HG03039 (cell line): Measurements from ENCODE around the gene NUFIP1.
"Not testable (repeated sequence)": the region's sequence is repeated elsewhere in the genome, so short reads cannot be mapped to it uniquely, and the experiment has no call there.

Experiments used
- ATAC-seq: cut with Tn5 transposase; IDR thresholded peaks from one replicate; pipeline ENCODE4 v1.9.1; 2021; ENCODE audit warnings: mild to moderate bottlenecking, moderate library complexity; ENCODE audit not compliant: unreplicated experiment

NUFIP1 gene

DNA sequence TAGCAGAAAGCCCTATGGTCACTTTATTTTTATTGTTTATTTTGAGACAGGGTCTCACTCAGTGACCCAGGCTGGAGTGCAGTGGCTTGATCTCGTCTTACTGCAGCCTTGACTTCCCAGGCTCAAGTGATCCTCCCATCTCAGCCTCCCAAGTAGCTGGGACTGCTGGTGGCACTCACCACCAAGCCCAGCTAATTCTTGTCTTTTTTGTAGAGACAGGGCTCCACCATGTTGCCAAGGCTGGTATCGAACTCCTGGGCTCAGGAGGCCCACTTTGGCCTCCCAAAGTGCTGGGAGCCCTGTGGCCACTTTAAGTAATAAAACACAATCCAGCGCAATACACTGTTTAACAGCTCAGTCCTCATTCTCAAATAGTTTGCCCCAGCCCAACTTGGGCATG lies 69.3 kb downstream of the NUFIP1 start:
- ATAC-seq: no peak

DNA sequence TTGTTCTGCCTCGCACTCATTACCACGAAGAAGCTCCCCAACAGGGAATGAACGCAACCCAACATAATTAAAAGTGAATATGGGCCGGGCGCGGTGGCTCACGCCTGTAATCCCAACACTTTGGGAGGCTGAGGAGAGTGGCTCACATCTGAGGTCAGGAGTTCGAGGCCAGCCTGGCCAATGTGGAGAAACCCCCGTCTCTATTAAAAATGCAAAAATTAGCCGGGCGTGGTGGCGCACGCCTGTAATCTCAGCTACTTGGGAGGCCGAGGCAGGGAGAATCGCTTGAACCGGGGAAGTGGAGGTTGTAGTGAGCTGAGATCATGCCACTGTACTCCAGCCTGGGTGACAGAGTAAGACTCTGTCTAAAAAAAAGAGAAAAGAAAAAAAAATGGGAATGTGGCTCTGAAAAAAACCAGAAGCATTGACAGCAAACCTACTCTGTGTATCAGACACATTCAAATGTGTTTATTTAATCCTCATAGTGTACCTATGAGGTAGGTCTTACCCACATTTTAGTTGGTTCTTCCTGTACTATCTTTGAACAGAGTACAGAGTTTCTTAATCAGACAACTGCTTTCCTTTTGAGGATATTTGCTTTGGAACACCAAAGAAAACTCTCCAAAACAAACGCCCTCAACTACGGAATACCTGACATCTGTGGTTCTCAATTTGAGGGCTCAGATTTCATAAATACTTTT lies 70.0 kb downstream of the NUFIP1 start:
- no peak for ATAC-seq

DNA sequence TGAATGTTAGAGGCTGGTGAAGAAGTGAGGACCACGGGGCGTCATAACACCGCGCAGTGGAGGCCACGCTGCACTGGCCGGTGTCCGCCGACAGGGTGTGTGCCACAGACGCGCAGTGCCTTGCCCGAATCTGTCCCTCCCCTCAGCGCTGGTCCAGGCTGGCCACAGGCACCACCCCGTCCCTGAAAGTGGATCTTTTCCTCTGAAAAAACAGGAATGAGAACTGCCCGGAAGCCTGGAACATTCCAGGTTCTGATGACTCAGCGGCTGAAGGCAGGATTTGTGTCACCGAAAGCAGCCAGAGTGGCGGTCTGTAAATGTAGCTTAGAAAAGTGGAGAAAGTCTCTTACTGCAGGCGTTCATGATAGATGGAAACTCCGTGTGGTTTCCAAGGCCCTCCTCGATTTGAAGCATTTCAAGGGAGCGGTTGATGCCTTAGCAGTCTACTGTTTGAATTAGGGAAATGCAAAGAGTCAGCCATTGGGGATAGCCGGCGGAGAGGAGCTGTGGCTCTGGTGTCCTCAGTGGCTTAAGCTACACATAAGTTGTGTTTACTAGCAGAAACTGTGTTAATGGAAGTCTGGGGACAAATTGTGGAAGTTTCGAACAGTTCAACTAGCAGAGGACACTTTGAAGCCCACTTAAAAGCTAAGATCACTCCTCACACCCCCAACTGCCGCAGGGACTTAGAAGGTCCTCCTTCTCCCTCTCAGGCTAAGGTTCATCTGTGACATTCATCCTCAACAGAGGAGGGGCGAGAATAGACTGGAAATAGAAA lies 70.8 kb downstream of the NUFIP1 start:
- ATAC-seq: peak; percentile 85

DNA sequence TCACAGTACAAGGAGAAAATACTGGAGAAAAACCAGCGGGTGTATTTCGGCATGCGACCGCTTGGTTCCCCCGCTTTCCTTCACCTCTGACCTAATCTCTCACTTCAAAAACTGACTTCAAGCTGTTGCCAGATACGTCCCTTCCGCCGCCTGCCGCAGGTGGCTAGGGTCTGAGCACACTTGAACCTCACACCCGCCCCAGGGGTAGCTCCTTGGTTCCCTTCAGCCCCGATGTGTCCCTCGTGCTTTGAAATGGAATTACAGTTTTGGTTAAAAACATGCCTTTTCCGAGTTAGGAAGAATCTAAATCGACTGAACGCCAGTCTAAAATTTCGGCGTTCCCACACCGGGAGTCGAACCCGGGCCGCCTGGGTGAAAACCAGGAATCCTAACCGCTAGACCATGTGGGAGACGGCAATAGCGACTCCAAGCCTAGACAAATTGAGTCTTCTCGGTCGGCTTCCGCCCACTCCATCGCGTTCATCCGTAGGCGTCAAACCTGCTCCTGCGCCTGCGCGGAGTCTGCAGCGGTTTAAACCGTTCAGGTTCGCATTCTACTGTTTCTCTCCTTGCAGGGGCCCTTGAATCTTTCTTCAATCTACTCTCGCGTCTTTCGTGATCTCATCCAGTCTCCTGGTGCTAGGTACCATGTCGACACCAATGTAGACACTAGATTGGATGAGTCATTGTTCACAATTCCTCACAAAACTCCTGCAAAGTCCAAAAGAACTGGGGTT lies 71.5 kb downstream of the NUFIP1 start:
- peak; percentile 78 for ATAC-seq

DNA sequence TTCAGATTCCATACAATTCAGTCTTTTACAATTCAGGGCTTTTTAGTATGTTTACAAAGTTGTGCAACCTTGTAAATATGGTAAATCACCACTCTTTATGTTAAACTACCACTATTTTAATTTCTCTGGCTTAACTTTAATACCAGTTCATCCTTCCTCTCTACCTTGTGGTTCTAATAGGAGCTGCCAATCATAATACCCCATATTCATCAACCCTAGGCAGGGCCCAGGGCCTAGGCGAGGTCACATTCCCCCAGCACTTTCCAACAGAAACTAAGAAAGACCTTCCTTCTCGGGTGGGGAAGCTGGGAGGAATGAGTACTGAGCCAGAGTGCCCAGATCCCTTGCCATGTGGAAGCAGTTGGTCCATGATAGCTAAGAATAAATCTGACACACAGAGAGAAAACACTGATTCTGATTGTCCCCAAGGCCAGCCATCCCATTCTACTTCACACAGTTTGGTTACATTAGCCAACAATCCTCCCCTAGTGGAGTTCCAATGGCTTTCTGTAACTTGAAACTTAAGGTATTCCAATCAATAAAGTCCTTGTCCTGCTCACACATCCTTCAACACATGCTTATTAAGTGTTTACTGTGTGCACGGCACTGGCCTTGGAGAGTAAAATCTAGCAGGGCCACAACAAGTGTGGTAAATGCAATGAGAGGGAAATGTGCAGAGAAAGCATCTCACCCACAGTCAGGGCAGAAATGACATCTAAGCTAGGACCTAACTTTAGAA lies 76.8 kb downstream of the NUFIP1 start:
- no peak for ATAC-seq

DNA sequence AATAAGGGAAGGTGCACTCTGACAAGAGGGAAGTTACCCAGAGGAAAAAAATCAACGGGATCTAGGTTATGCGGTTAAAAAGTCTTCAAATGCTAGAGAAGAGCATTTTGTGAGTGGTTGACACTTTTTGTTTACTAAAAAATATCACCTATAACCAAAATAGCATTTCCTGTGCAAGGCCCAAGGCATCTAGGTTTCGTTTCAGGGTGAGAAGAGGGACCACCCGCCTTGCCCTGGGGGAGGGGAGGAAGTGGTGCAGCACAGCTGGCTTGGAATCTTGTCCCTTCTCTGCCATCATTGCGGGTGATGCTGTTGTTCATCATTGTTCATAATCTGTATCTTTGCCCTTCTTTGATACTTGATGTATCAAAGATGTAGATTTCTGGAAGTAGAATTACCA lies 80.6 kb downstream of the NUFIP1 start:
- no peak for ATAC-seq

DNA sequence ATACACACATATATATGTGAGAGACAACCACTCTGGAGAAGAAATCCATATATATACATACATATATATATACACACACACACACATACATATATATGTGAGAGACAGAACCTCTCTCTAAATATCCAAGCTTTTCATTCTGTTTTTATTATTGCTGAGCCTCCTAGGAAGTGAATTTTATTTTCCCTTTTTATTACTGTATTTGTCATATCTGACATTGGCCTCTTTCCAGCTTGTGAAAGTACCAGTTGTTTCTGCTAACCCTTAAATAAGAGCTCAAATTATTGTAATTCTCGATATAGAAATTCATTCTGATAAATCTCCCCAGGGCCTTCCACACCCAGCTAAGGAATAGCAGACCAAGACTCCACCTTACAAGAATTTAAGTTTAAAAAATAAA lies 81.0 kb downstream of the NUFIP1 start:
- ATAC-seq: no peak

DNA sequence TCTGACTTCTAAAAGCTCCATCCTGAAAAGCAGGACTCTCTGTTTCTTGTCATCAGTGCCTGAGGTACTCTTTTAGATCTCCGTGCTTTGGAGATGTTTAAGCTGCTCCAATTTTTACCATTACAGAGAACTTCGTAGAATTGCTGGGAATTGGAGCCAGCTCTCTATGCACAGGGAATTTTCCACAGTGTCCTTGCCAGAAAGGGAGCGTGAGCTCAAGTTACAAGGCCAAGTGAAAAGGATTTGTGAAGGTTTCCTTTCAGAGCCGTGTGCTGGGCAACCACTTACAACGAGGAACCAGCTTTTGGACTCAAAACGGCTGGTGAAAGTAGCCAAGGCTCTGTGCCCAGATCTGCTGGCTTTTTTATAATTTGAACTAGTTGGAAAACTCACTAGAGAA lies 82.6 kb downstream of the NUFIP1 start:
- ATAC-seq: no peak

DNA sequence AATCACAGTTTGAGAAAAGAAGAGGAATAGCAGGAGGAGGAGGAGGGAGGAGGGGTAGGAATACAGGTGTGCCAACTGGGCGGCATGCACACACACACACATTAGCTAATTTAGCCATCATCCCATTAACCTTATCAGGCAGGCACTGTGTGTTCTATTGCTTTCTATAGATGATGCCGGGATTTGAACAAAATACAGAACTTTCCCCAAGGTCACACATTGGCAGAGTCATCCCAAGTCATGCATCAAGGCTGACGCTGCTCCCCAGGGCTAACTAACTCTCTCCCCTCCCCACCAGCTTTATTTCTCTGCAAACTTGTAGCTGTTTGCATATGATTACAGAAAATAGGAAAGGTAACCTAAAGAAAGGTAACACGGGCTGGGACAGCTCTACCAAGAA lies 83.0 kb downstream of the NUFIP1 start:
- no peak for ATAC-seq

DNA sequence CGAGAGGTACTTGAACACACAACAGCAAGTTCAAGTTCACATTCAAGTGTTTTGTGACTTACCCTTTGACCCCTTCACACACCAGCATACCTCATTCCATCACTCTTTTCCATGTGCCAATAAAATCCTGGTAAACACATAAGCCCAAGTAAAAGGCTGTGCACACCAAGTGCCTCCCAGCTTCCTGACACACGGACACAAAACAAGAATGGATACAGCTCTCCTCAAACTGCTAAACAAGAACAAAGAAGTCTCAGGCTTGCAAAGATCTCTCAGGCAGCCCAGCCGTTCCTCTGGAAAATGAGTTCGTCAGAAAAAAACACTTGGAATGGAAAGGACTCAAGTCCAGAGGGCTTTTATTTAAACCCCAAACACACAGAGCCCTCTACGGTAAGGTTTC lies 83.7 kb downstream of the NUFIP1 start:
- ATAC-seq: no peak

DNA sequence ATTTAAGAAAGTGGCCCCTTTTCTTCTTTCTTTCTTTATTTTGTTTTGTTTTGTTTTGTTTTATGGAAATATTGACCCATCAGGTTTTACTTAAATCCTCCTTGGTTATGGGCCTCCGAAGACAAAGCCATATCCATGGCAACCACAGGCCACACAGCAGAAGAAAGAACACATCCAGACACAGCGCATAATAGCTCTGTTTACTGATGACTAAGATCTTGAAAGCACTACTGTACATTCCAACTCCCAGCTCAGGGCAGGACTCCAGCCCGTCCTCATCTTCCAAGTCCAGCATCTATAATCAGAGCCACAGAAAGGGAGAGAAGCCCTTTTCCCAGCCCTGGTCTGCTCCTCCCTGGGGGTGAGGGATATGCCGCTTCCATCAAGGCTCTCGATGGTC lies 84.3 kb downstream of the NUFIP1 start:
- no peak for ATAC-seq

DNA sequence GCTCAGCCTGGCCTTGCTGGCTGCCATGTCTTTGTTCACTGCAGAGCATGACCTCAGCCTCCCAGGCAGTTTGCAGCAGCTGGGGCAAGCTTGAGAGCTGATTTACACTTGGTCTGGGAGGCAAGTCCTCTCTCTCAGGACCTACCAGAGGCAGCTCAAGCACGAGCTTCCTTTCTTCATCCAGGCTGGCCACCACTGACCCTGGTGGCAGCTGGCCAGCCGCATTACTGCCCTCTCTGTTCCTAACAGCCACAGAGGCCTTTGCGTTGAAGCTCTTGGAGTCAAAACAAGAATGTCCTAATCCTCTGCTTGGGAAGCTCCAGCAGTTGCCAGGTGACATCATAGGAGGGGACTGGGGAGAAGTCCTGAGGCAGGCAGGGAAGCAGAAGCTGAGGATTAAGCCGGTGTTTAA lies 85.7 kb downstream of the NUFIP1 start:
- no peak for ATAC-seq

DNA sequence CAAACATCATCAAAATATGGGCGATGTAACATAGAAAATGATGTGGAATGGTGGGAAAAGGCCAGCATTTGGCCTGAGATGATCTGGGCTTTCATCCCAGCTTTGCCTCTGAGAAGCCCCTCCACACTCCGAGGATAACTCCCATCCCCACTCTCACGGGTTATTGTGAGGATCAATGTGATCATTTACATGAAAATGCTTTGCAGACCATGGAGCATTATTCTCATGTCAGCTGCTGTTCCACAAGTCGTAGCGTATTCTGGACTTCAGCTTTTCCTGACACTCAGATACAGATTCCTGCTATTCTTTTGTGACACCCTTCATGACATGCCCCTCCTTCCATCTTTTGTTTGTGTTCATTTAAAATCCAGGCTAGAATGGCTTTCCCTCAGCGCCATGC lies 86.5 kb downstream of the NUFIP1 start:
- ATAC-seq: no peak

DNA sequence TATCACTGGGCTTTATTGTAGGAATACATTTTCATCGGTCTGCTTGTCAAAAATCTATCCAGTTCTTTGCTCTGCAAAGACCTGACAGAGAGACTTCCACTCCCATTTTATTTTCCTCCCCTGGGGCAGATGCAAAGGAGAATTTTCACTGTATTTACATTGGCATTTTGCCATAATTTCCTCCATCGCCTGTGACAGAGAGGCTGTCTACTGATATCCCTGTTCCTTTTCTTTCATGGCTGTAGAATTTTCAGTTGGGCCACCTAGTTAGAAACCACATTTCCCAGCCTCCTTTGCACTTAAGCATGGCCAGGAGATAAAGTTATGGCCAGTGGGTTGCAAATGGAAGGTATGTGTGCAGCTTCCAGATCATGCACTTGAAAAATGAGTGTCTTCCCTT lies 89.3 kb downstream of the NUFIP1 start:
- no peak for ATAC-seq

DNA sequence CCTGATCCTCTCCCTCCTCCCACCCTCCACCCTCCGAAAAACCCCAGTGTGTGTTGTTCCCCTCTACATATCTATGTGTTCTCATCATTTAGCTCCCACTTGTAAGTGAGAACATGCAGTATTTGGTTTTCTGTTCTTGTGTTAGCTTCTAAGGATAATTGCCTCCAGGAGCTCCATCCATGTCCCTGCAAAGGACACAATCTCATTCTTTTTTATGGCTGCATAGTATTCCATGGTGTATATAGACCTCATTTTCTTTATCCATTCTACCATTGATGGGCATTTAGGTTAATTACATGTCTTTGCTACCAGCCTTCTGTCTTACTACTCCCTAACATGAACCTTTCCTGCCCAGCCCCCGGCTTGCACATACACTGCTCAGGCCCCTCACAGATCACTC lies 91.0 kb downstream of the NUFIP1 start:
- ATAC-seq: not testable (repeated sequence)

DNA sequence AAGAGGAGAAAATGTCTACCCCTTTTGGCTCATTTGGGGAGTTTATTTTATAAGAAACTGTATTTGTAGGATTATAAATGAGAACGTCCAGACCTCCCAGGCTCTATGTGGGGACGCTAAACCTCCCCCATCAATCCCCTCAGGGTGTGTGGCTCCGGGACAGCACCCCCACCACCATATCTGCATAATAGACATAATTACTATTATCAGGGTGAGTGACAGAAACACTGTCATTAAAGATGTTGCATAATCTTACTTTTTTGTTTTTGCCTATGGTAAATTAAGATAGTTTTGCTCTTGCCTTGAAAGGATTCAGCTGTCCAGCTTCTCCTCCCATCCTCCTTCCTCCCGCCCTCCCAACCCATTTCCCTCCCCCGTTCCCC lies 93.3 kb downstream of the NUFIP1 start:
- ATAC-seq: no peak

DNA sequence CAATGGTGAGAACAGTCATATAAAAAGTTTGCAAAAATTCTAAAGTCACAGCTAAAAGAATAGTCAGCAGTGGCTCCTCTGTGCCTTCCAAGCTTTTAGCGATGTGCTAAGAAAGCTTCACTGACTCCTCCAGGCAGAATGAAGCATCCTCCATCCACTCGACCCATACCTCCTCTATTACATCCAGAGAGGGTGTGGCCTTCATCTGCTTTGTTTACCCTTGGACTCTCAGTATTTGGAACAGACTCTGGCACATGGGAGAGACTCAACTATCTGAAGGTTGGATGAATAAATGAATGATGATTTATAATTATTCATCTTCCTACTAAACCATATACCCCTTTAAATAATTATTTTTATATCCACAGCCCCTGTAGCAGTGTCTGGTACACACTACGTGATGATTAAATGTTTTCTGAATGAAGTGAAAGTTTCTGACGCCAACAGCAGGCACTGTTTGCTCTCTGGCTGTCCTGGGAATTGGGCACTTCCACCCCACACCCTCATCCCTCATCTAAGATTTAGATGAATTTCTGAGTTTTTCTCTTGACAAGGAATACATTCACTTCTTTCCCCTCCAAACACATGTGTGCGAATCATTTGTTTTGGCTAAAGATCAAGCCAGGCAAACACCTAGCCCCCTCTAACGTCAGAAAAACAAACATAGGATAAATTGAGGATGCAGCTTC lies 93.9 kb downstream of the NUFIP1 start:
- no peak for ATAC-seq

DNA sequence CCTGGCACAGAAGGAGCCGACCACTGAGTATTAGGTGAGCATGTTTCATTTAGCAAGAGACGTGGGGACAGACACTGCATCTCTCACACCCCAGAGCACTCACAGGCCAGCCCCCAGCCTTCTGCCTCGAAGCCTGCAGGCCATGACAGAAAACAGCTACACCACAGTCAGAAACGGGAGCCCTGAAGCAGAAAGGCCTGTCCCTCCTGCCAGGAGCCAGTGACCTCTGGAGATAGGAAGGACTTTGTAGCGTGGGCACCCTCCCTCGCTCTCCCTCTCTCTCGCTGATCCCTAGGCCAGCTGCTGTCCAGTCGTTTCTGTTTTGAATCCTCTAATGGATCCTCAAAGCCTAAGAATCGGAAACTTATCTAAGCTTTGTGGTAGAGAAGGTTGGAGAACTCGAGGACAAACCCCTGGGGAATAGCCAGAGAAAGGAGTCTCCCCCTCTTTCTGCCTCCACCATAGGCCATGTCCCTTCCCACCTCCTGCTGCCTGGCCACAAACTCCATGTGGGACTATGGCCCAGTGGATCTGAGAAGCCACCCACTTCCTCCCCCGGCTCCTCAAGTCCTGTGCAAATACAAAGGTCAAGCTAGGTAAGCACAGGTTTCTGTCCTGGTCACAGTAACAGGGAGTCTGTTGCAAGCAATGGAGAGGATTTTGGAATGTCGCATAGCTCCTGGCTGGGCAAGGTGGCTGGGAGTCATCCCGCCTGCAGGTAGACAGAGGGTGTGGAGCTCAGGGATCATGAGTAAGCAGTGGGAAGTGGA lies 95.1 kb downstream of the NUFIP1 start:
- no peak for ATAC-seq
